ENCODE measurements around the gene ZP2.

ZP2 gene

GRCh38 chr16:21169249-21169981 lies 42.0 kb downstream of the ZP2 start:
- H3K79me2 ChIP-seq (ENCODE audit: insufficient read depth, low read length) = no peaks in the 10 kb centered on the region
- H3K4me1 ChIP-seq (ENCODE audit: insufficient read depth, low read length) = no peaks in the 10 kb centered on the region
- no peak for ATAC-seq (ENCODE audit: insufficient read depth, low read depth)
- no peaks in the 10 kb centered on the region for H3K27me3 ChIP-seq (ENCODE audit: insufficient read depth, low read length, poor library complexity)
- H3K9me3 ChIP-seq (ENCODE audit: insufficient read depth, low read length, severe bottlenecking) = no peaks in the 10 kb centered on the region
- no peak overlapping the region for H3K27ac ChIP-seq (ENCODE audit: low read length)
- TF ChIP-seq CTCF (IDR thresholded peaks at IDR 0.05; ENCODE audit: borderline replicate concordance, extremely low read depth, low read length, poor library complexity, severe bottlenecking) = no peak
- no peak for TF ChIP-seq EZH2 (IDR thresholded peaks at IDR 0.05; ENCODE audit: borderline replicate concordance, low read depth, low read length, severe bottlenecking)
- no peak overlapping the region for H2AFZ ChIP-seq (ENCODE audit: low read depth, low read length)
- no peak overlapping the region for H3K4me3 ChIP-seq (ENCODE audit: low read depth in 1 of 2, low read length in 2 of 2)
- no peak overlapping the region for H3K4me2 ChIP-seq (ENCODE audit: insufficient read depth, low read length)
- no peaks in the 10 kb centered on the region for H4K20me1 ChIP-seq (ENCODE audit: insufficient read depth, low read length)
- H3K9ac ChIP-seq (ENCODE audit: low read depth, low read length) = no peak overlapping the region
- peaks cover 32% of the 10 kb centered on the region for H3K36me3 ChIP-seq (ENCODE audit: insufficient read depth, low read length)
- no peak for DNase-seq

- Histone ChIP-seq H3K27ac (ENCODE audit: low read length) (no peak overlapping the region), H3K9ac (ENCODE audit: low read depth, low read length) (no peak overlapping the region), H3K27me3 (ENCODE audit: insufficient read depth, low read length, poor library complexity) (no peaks in the 10 kb centered on the region), H3K4me2 (ENCODE audit: insufficient read depth, low read length) (no peak overlapping the region), H3K36me3 (ENCODE audit: insufficient read depth, low read length) (peaks cover 39% of the 10 kb centered on the region), H3K9me3 (ENCODE audit: insufficient read depth, low read length, severe bottlenecking) (no peaks in the 10 kb centered on the region), H3K79me2 (ENCODE audit: insufficient read depth, low read length) (no peaks in the 10 kb centered on the region), H3K4me3 (ENCODE audit: low read depth in 1 of 2, low read length in 2 of 2) (no peak overlapping the region), H2AFZ (ENCODE audit: low read depth, low read length) (no peak overlapping the region), H3K4me1 (ENCODE audit: insufficient read depth, low read length) (no peaks in the 10 kb centered on the region), H4K20me1 (ENCODE audit: insufficient read depth, low read length) (no peaks in the 10 kb centered on the region)
- ATAC-seq (ENCODE audit: insufficient read depth, low read depth) (no peak), DNase-seq (no peak)
- TF ChIP-seq CTCF (IDR thresholded peaks at IDR 0.05; ENCODE audit: borderline replicate concordance, extremely low read depth, low read length, poor library complexity, severe bottlenecking) = no peak
- TF ChIP-seq EZH2 (IDR thresholded peaks at IDR 0.05; ENCODE audit: borderline replicate concordance, low read depth, low read length, severe bottlenecking) = no peak
These were observed 43.3 kb downstream of the ZP2 start for GRCh38 chr16:21167929-21168602.

GRCh38 chr16:21167360-21167759 lies 44.0 kb downstream of the ZP2 start:
- ATAC-seq (ENCODE audit: insufficient read depth, low read depth) = no peak
- H4K20me1 ChIP-seq (ENCODE audit: insufficient read depth, low read length) = no peaks in the 10 kb centered on the region
- H3K9ac ChIP-seq (ENCODE audit: low read depth, low read length) = no peak overlapping the region
- TF ChIP-seq EZH2 (IDR thresholded peaks at IDR 0.05; ENCODE audit: borderline replicate concordance, low read depth, low read length, severe bottlenecking) = no peak
- TF ChIP-seq CTCF (IDR thresholded peaks at IDR 0.05; ENCODE audit: borderline replicate concordance, extremely low read depth, low read length, poor library complexity, severe bottlenecking) = no peak
- H3K27ac ChIP-seq (ENCODE audit: low read length) = no peak overlapping the region
- no peak overlapping the region for H3K4me2 ChIP-seq (ENCODE audit: insufficient read depth, low read length)
- H3K4me3 ChIP-seq (ENCODE audit: low read depth in 1 of 2, low read length in 2 of 2) = no peak overlapping the region
- no peaks in the 10 kb centered on the region for H3K9me3 ChIP-seq (ENCODE audit: insufficient read depth, low read length, severe bottlenecking)
- H3K36me3 ChIP-seq (ENCODE audit: insufficient read depth, low read length) = peaks cover 45% of the 10 kb centered on the region
- no peak overlapping the region for H2AFZ ChIP-seq (ENCODE audit: low read depth, low read length)
- no peaks in the 10 kb centered on the region for H3K27me3 ChIP-seq (ENCODE audit: insufficient read depth, low read length, poor library complexity)
- no peaks in the 10 kb centered on the region for H3K79me2 ChIP-seq (ENCODE audit: insufficient read depth, low read length)
- no peaks in the 10 kb centered on the region for H3K4me1 ChIP-seq (ENCODE audit: insufficient read depth, low read length)
- no peak for DNase-seq

Measured in DND-41 (cell line).